GM21529 (cell line): ENCODE data around the gene TMEM86B.
"Not testable (repeated sequence)": the region's sequence is repeated elsewhere in the genome, so short reads cannot be mapped to it uniquely, and the experiment has no call there.

Source experiments
- ATAC-seq: cut with Tn5 transposase; IDR thresholded peaks from one replicate; pipeline ENCODE4 v1.9.1; 2021; ENCODE audit not compliant: unreplicated experiment

TMEM86B gene

GRCh38 chr19:55224038-55224665, 4.4 kb downstream of the TMEM86B start:
- ATAC-seq: no peak

- ATAC-seq: no peak
Observed at GRCh38 chr19:55223291-55224037, 5.1 kb downstream of the TMEM86B start.

- ATAC-seq: no peak
Observed at GRCh38 chr19:55220525-55220924, 8.0 kb downstream of the TMEM86B start.

GRCh38 chr19:55216461-55217198, 11.9 kb downstream of the TMEM86B start:
- ATAC-seq: no peak

GRCh38 chr19:55213547-55213946, 15.0 kb downstream of the TMEM86B start:
- ATAC-seq: no peak

- no peak for ATAC-seq
Observed at GRCh38 chr19:55212447-55212846, 16.1 kb downstream of the TMEM86B start.

- no peak for ATAC-seq
Observed at GRCh38 chr19:55209693-55210472, 18.7 kb downstream of the TMEM86B start.

GRCh38 chr19:55208880-55209692, 19.5 kb downstream of the TMEM86B start, which contains the start of gene PTPRH:
TSS of gene PTPRH (minus strand) at chr19:55209501. CDS start at chr19:55209433, 68 bp downstream.
- ATAC-seq: no peak

GRCh38 chr19:55206664-55207500, 21.7 kb downstream of the TMEM86B start:
- ATAC-seq: no peak

GRCh38 chr19:55202199-55202598, 26.4 kb downstream of the TMEM86B start:
- not testable (repeated sequence) for ATAC-seq

- ATAC-seq: no peak
Observed at GRCh38 chr19:55199620-55200204, 28.9 kb downstream of the TMEM86B start.

- ATAC-seq: no peak
Observed at GRCh38 chr19:55198651-55199050, 29.9 kb downstream of the TMEM86B start.

GRCh38 chr19:55197528-55197927, 31.0 kb downstream of the TMEM86B start:
- no peak for ATAC-seq

- no peak for ATAC-seq
Observed at GRCh38 chr19:55196803-55197202, 31.8 kb downstream of the TMEM86B start.

GRCh38 chr19:55193481-55193880, 35.1 kb downstream of the TMEM86B start:
- no peak for ATAC-seq

- no peak for ATAC-seq
Observed at GRCh38 chr19:55189403-55189835, 39.1 kb downstream of the TMEM86B start.

GRCh38 chr19:55188625-55189024, 39.9 kb downstream of the TMEM86B start:
- no peak for ATAC-seq

GRCh38 chr19:55186080-55186479, 42.5 kb downstream of the TMEM86B start:
- ATAC-seq: no peak

GRCh38 chr19:55181740-55182139, 46.8 kb downstream of the TMEM86B start:
- ATAC-seq: no peak
